GM19468 (cell line): ENCODE data around the gene CUL4A.
"Not testable (repeated sequence)": the region's sequence is repeated elsewhere in the genome, so short reads cannot be mapped to it uniquely, and the experiment has no call there.

Experiments used
- ATAC-seq: cut with Tn5 transposase; IDR thresholded peaks from one replicate; pipeline ENCODE4 v1.9.1; 2021; ENCODE audit warnings: mild to moderate bottlenecking, moderate library complexity, moderate number of reproducible peaks; ENCODE audit not compliant: unreplicated experiment; ENCODE audit errors: extremely low read depth

The CUL4A gene

GRCh38 chr13:113231306-113232207, 22.1 kb downstream of the CUL4A start:
- no peak for ATAC-seq

GRCh38 chr13:113232208-113233003, 23.0 kb downstream of the CUL4A start:
- no peak for ATAC-seq

GRCh38 chr13:113233101-113233500, 23.7 kb downstream of the CUL4A start:
- no peak for ATAC-seq

- no peak for ATAC-seq
Measured at GRCh38 chr13:113238536-113238935, 29.1 kb downstream of the CUL4A start.

GRCh38 chr13:113239357-113239756, 29.9 kb downstream of the CUL4A start:
- ATAC-seq = no peak

- no peak for ATAC-seq
Measured at GRCh38 chr13:113239986-113240385, 30.6 kb downstream of the CUL4A start.

- ATAC-seq = not testable (repeated sequence)
Measured at GRCh38 chr13:113241623-113242022, 32.2 kb downstream of the CUL4A start.

GRCh38 chr13:113243847-113244246, 34.4 kb downstream of the CUL4A start:
- ATAC-seq = no peak

- no peak for ATAC-seq
Measured at GRCh38 chr13:113245849-113246796, 36.7 kb downstream of the CUL4A start.

GRCh38 chr13:113252516-113253095, 43.2 kb downstream of the CUL4A start:
- ATAC-seq = no peak

- ATAC-seq = not testable (repeated sequence)
Measured at GRCh38 chr13:113257908-113258307, 48.5 kb downstream of the CUL4A start.

- no peak for ATAC-seq
Measured at GRCh38 chr13:113258321-113259054, 49.1 kb downstream of the CUL4A start.

- ATAC-seq = no peak
Measured at GRCh38 chr13:113260996-113261395, 51.6 kb downstream of the CUL4A start.

- not testable (repeated sequence) for ATAC-seq
Measured at GRCh38 chr13:113263016-113263415, 53.6 kb downstream of the CUL4A start.

GRCh38 chr13:113267642-113268405, 58.4 kb downstream of the CUL4A start:
- no peak for ATAC-seq

- no peak for ATAC-seq
Measured at GRCh38 chr13:113272031-113272430, 62.6 kb downstream of the CUL4A start.

GRCh38 chr13:113272701-113273181, 63.3 kb downstream of the CUL4A start:
- no peak for ATAC-seq

- ATAC-seq = no peak
Measured at GRCh38 chr13:113273321-113273720, 63.9 kb downstream of the CUL4A start.
